Esophagus muscularis mucosa (tissue), 4 donors: ENCODE data around the gene CCDC91. TPM values are rescaled to one million over a fixed set of nuclear protein-coding genes. Genes with fewer than 3 reads are reported as not detected.

ENCODE experiments used
- DNase-seq: peaks from one replicate; pipeline ENCODE4 v3.0.0-alpha.2; 2017; ENCODE audit errors: extremely low spot score
- H3K27ac ChIP-seq, 4 donors: fragments of 200-600 bp; sonication (generic); replicated peaks in 1 of 4; 1 replicate in 3 of 4; 2 replicates in 1 of 4; pipeline ENCODE4 v1.5.1; 2016 to 2019; ENCODE audit warnings: mild to moderate bottlenecking in 1 of 4
- H3K27me3 ChIP-seq, 4 donors: fragments of 200-600 bp; sonication (generic); one replicate each; pipeline versions ENCODE4 v1.5.1 to v1.6.0; 2016 to 2019
- H3K36me3 ChIP-seq, 4 donors: fragments of 200-600 bp; sonication (generic); one replicate each; pipeline ENCODE4 v1.5.1; 2016 to 2019
- H3K4me1 ChIP-seq, 4 donors: fragments of 200-600 bp; sonication (generic); one replicate each; pipeline ENCODE4 v1.5.1; 2016 to 2019
- H3K4me3 ChIP-seq, 4 donors: fragments of 200-600 bp; sonication (generic); 1 replicate in 2 of 4; 2 replicates in 2 of 4; pipeline ENCODE4 v1.5.1; 2016 to 2019; ENCODE audit warnings: mild to moderate bottlenecking in 4 of 4, moderate library complexity in 1 of 4
- H3K9me3 ChIP-seq, 4 donors: fragments of 200-600 bp; sonication (generic); 1 replicate in 3 of 4; 2 replicates in 1 of 4; pipeline ENCODE4 v1.5.1; 2016 to 2019
- EP300 ChIP-seq: sonication (generic); formaldehyde crosslinking; IDR thresholded peaks from one replicate; pipeline ENCODE4 v1.6.1; 2017; ENCODE audit warnings: antibody characterized with exemption
- POLR2A ChIP-seq: fragments of 450-650 bp; IDR thresholded peaks from one replicate; pipeline ENCODE4 v1.6.1; 2017; ENCODE audit warnings: antibody characterized with exemption, moderate library complexity, mild to moderate bottlenecking, low read depth
- POLR2AphosphoS5 ChIP-seq, 2 donors: sonication (generic); formaldehyde crosslinking; IDR thresholded peaks; one replicate each; pipeline ENCODE4 v1.6.1; 2017; ENCODE audit warnings: antibody characterized with exemption in 2 of 2
- WGBS: methylation state at CpG from one replicate; pipeline ENCODE4 v1.1.5; 2018; 5-methylcytosine and 5-hydroxymethylcytosine counted together
- intact Hi-C: fragments of 100-400 bp; cut with DNase I; formaldehyde crosslinking; loops from one replicate; pipeline ENCODE4 v1.15.1; 2023
- total RNA-seq, 4 donors: library from RNA; depleted of rRNA; stranded (reverse); fragments of >200 nt; gene quantifications; one replicate each; pipeline versions ENCODE4 v1.1.0 to v1.2.1, GENCODE V29; 2016
- TF ChIP-seq, protein P1 (sequence below), 3 experiments: fragments of 200-600 bp in 2 of 3; fragments of 450-650 bp in 1 of 3; sonication (generic) in 2 of 3; IDR thresholded peaks; one replicate each; pipeline ENCODE4 v1.5.1; 2017 to 2019; ENCODE audit warnings: antibody characterized with exemption in 3 of 3, mild to moderate bottlenecking in 2 of 3, moderate library complexity in 1 of 3

The CCDC91 gene
- total RNA-seq, 4 donors from 2014 or later, result 51.1 to 76.4 (median 59.0) TPM

DNA sequence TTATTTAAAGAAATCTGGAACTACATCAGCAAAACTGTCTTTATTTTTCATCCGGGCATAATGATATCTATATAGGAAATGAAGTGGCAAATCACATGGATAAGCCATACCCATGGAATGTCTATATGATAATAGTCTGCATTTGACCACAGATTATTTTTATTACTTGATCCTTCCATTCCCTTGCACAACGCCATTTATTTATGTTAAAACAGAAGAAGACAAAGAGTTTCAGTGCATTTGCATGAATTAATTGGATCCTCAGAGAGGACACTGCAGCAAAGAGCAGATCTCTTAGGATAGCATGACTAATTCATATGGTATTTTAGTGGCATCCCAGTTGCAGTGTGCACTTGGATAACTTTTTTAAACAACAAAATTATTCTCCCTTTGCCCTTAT lies 345.0 kb downstream of the CCDC91 start:
- Histone ChIP-seq H3K27me3 (no peaks in the 10 kb centered on the region), H3K4me3 (no peak overlapping the region), H3K9me3 (no peaks in the 10 kb centered on the region), H3K36me3 (no peaks in the 10 kb centered on the region), H3K27ac (no peak overlapping the region), H3K4me1 (peaks cover 0 to 21% (median 13%) of the 10 kb centered on the region in 4 donors)
- intact Hi-C loops, result no loop called here
- DNase-seq, result no peak
- TF ChIP-seq POLR2A, result no peak
- TF ChIP-seq POLR2AphosphoS5 (IDR thresholded peaks at IDR 0.05), result no peak
- no peak for TF ChIP-seq EP300
- TF ChIP-seq, protein P1, sequence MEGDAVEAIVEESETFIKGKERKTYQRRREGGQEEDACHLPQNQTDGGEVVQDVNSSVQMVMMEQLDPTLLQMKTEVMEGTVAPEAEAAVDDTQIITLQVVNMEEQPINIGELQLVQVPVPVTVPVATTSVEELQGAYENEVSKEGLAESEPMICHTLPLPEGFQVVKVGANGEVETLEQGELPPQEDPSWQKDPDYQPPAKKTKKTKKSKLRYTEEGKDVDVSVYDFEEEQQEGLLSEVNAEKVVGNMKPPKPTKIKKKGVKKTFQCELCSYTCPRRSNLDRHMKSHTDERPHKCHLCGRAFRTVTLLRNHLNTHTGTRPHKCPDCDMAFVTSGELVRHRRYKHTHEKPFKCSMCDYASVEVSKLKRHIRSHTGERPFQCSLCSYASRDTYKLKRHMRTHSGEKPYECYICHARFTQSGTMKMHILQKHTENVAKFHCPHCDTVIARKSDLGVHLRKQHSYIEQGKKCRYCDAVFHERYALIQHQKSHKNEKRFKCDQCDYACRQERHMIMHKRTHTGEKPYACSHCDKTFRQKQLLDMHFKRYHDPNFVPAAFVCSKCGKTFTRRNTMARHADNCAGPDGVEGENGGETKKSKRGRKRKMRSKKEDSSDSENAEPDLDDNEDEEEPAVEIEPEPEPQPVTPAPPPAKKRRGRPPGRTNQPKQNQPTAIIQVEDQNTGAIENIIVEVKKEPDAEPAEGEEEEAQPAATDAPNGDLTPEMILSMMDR (IDR thresholded peaks at IDR 0.05), result no peak
- 58% methylated on average over 2 of the region's 2 CpGs for WGBS

DNA sequence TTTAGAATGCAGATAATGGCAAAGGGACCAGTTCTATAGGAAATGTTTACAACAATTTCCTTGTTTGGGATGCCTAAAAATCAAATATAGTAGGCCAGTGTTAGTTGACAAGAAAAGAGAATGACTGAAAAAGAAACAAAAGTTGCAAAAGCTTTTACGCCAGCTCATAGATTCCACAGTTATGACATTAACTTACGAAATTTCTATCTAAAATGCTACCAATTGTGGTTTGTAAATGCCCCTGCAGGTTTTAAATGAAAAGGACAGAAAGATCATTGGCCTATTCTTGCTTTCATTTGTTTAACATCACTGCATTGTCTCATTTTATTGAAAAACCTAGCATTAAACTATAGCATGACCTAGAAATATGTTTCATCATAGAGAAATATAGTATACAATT lies 345.8 kb downstream of the CCDC91 start:
- WGBS, result 75% methylated on average over 2 of the region's 2 CpGs
- H3K4me1 ChIP-seq, result peaks cover 0 to 21% (median 13%) of the 10 kb centered on the region in 4 donors
- H3K27ac ChIP-seq, result no peak overlapping the region
- no peak for DNase-seq
- no peaks in the 10 kb centered on the region for H3K27me3 ChIP-seq
- no peak overlapping the region for H3K4me3 ChIP-seq
- no peaks in the 10 kb centered on the region for H3K9me3 ChIP-seq
- TF ChIP-seq EP300, result no peak
- intact Hi-C loops, result no loop called here
- no peaks in the 10 kb centered on the region for H3K36me3 ChIP-seq

DNA sequence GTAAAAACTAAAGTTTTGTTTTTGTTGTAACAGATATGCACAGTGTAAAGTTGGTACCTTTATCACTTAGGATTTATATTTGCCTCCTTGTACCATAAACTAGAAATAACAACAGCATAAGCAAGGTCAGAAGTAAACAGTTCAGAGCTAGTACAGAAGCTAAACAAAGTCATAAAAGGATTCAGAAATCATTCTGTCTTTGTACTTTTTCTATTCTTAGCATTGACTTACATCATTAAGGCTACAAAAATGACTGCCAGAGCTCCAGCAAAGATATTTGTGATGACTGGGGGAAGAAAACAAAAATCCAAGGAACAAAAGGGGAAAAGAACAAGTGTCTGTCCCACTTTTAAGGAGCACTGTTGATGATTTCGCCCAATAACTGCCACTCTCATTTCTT lies 347.2 kb downstream of the CCDC91 start:
- no peaks in the 10 kb centered on the region for H3K9me3 ChIP-seq
- intact Hi-C loops, result no loop called here
- no peak overlapping the region for H3K4me3 ChIP-seq
- H3K27ac ChIP-seq, result no peak overlapping the region
- TF ChIP-seq, protein P1 (IDR thresholded peaks at IDR 0.05), result no peak
- TF ChIP-seq POLR2AphosphoS5 (IDR thresholded peaks at IDR 0.05), result no peak
- TF ChIP-seq POLR2A, result no peak
- no peak for TF ChIP-seq EP300
- 93% methylated on average over 1 of the region's 1 CpG for WGBS
- H3K36me3 ChIP-seq, result no peaks in the 10 kb centered on the region
- H3K4me1 ChIP-seq, result peaks cover 0 to 21% (median 13%) of the 10 kb centered on the region in 4 donors
- no peaks in the 10 kb centered on the region for H3K27me3 ChIP-seq
- no peak for DNase-seq

DNA sequence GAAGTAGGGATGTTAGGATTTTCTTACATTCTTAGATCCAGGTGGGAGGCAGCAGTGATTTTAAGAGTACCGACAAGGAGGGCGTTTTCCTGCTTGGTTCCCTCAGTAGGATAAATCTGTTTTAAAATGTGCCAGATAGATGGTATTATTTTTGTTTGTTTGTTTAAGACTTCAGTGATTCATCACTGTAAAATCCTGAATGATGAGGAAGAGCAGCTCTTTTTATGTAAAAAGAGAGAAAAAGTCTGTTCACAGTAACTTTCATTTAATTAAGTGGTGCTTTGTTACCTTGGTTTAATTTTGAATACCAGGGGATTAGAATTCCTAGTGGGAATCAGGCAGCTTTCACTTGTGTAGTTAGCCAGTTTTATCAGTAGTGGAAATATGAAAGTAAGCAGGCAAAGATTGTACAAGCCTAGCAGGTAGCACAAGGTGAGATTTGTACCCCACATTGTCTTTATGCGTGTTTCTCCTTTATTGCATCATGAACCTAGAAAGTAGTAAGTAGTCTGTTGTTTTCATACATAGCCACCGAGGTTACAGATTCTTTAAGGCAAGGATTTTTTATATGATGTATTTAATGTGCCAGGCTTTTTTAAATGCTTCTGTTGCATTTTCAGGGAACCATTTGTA lies 349.6 kb downstream of the CCDC91 start:
- TF ChIP-seq POLR2AphosphoS5 (IDR thresholded peaks at IDR 0.05) (no peak), EP300 (no peak), POLR2A (no peak)
- TF ChIP-seq, protein P1 (IDR thresholded peaks at IDR 0.05), result no peak
- peaks cover 0 to 21% (median 13%) of the 10 kb centered on the region in 4 donors for H3K4me1 ChIP-seq
- no peaks in the 10 kb centered on the region for H3K9me3 ChIP-seq
- DNase-seq, result no peak
- 95% methylated on average over 4 of the region's 4 CpGs for WGBS
- no peak overlapping the region for H3K27ac ChIP-seq
- intact Hi-C loops, result no loop called here
- no peak overlapping the region for H3K4me3 ChIP-seq
- no peaks in the 10 kb centered on the region for H3K36me3 ChIP-seq
- H3K27me3 ChIP-seq, result no peaks in the 10 kb centered on the region

DNA sequence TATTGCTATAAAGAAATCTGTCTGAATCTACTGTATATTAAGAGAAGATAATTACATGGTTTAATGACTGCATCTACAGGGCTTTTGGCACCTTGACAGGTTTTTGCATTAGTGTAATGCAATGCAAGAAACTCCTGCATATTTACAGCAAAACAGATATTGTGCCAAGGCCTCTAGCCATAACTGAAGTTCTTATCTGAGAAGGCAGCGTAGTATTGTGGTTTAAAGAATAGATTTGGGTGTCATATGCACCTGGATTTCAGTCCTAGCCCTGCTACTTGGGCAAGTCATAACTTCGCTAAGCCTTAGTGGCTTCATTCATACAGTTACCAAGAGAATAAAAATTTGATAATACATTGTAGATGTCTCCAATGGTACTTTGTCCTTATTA lies 350.1 kb downstream of the CCDC91 start:
- H3K4me3 ChIP-seq, result no peak overlapping the region
- H3K4me1 ChIP-seq, result peaks cover 0 to 20% (median 14%) of the 10 kb centered on the region in 4 donors
- DNase-seq, result no peak
- H3K36me3 ChIP-seq, result no peaks in the 10 kb centered on the region
- WGBS, result 93% methylated on average over 2 of the region's 2 CpGs
- TF ChIP-seq POLR2A (no peak), EP300 (no peak), POLR2AphosphoS5 (IDR thresholded peaks at IDR 0.05) (no peak)
- TF ChIP-seq, protein P1 (IDR thresholded peaks at IDR 0.05), result no peak
- no peaks in the 10 kb centered on the region for H3K9me3 ChIP-seq
- intact Hi-C loops, result no loop called here
- H3K27me3 ChIP-seq, result no peaks in the 10 kb centered on the region
- no peak overlapping the region for H3K27ac ChIP-seq
